Stimulated activated CD4-positive, alpha-beta T cell treated with anti-CD3 and anti-CD28 coated beads, Interleukin-2, amount 100 ng/mL, for 24 hours (primary cell): ENCODE results near the gene F10.
"Not testable (repeated sequence)": the region's sequence is repeated elsewhere in the genome, so short reads cannot be mapped to it uniquely, and the experiment has no call there.

Experiments used
- DNase-seq, 2 donors: peaks; one replicate each; pipeline ENCODE4 v3.0.0-alpha.2; 2020

F10 gene

DNA sequence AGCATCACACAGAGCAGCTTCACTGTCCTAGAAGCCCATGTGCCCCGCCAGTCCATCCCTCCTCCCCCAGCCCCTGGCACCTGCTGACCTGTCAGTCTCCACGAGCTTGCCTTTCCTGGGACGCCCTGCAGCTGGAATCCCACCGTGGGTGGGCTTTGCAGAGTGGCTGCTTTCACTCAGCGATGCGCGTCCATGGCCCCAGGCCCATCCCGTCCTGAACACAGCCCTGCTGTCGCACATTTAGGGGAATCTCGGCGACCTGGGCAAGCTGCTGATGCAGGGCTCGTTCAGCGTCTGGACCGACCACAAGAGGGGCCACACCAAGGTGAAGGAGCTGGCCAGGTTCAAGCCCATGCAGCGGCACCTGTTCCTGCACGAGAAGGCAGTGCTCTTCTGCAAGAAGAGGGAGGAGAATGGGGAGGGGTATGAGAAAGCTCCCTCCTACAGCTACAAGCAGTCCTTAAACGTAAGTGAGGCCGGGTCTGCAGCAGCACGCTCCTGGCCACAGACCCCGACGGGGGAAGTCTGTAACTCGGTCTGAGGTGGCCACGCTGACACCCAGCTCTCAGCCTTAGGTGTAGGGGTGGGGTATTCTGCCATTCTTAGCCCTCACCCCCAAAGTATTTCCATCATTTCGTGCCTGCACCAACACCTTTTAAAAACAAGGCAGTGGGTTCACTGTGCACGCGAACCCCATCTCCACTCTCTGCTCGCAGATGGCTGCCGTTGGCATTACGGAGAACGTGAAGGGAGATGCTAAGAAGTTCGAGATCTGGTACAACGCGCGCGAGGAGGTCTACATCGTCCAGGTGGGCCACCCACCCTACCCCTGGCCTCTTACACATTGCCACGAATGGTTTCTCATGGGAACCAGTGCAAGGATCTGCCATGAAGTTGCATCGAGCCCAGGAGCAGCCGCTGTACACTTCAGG, 35.3 kb upstream of the F10 start:
- DNase-seq, result no peak

DNA sequence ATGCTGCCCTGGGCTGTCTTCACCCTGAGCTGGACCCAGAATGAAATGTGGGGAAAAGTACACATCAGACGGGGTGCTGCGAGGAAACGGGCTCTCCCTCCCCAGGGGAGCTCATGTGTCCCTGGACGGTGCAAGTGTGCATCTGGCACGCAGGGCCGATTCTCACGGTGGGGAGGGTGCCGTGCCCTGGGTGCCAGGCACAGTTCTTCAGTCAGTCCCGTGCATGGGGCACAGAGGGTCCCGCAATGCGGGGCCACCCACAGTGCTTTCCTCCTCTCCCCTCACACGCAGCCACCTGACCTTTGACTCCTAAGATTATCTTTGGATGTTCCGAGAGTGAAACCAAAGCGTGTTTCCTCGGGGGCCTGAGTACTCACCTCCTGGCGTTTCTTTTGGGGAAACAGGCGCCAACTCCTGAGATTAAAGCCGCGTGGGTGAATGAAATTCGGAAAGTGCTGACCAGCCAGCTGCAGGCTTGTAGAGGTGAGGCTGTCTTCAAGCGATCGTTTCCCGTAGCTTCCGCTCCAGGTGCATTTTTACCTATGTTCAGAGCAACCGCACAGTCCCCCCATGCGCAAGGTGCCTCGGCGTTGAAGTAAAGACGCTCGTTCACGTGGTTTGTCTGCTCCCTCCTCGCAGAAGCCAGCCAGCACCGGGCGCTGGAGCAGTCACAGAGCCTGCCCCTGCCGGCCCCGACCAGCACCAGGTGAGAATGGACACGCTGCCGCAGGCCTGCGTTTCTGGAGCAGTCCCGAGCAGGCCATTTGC, 34.5 kb upstream of the F10 start:
- DNase-seq, result no peak

GRCh38 chr13:113088691-113089020, 33.9 kb upstream of the F10 start:
- no peak for DNase-seq

GRCh38 chr13:113089693-113090414, 32.7 kb upstream of the F10 start:
- no peak for DNase-seq

DNA sequence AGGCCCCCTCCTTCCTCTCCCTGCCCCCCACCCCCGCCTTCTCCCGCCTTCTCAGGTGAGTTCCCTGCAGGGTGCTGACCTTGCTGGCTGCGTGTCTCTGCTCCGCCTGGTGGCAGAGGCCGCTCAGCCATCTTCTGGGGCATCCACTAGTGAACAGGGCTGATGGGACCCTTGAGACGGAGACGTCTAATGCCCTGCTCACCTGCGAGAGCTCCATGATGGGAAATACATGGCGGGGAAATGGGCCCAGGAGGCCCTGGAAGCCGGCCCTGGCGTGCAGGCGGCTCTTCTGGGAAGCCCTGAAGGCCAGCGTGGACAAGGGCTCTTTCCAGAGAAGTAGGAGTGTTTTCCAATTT, 32.2 kb upstream of the F10 start:
- DNase-seq, result no peak

DNA sequence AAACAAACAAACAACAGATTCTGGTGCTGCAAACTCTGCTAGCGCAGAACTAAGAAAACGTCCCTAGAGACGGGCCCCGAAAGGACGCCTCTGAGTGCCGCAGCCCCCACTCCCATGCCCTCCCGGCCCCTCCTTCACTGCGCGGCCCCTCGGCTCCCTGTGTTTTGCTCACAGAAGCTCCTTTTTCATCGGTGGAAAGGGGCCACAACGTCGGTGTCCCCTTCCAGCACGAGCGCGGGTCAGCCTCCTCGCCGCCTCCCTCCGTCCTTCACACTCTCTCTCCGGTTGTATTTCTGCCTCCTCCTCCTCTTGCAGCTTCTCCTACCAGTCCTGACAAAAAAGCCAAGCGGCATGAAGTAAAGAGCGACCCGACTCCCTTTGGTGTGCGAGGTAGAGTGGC, 31.8 kb upstream of the F10 start:
- no peak for DNase-seq

DNA sequence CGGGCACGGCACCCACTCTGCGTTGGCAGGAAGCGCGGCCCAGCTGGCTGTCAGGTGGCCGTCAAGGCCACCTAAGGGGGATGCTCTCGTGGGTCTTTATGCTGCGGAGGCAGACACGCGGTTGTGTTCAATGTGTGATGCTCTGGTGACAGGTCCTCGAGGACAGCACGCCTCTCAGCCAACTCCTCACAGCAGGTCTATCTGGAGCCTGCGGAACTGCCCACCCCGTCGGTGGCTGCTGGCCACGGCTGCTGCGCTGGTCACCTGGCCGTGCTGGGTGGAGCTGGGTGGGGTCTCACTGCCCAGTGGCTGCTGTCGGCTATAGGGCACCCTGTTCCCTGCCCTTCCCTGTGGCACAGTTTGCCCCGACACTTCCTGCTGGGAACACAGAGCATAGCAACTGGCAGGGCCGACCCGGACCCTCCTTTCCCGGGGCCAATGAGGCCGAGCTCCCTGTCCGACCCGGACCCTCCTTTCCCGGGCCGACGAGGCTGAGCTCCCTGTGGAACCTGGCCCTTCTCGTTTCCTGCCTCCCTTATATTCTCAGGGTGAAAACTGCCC, 31.3 kb upstream of the F10 start:
- no peak for DNase-seq

GRCh38 chr13:113091891-113092775, 30.5 kb upstream of the F10 start:
- no peak for DNase-seq

GRCh38 chr13:113092776-113093579, 29.6 kb upstream of the F10 start:
- DNase-seq, result no peak

- DNase-seq, result no peak
Observed at GRCh38 chr13:113093580-113094409, 28.8 kb upstream of the F10 start.

GRCh38 chr13:113094410-113094800, 28.2 kb upstream of the F10 start:
- no peak for DNase-seq

DNA sequence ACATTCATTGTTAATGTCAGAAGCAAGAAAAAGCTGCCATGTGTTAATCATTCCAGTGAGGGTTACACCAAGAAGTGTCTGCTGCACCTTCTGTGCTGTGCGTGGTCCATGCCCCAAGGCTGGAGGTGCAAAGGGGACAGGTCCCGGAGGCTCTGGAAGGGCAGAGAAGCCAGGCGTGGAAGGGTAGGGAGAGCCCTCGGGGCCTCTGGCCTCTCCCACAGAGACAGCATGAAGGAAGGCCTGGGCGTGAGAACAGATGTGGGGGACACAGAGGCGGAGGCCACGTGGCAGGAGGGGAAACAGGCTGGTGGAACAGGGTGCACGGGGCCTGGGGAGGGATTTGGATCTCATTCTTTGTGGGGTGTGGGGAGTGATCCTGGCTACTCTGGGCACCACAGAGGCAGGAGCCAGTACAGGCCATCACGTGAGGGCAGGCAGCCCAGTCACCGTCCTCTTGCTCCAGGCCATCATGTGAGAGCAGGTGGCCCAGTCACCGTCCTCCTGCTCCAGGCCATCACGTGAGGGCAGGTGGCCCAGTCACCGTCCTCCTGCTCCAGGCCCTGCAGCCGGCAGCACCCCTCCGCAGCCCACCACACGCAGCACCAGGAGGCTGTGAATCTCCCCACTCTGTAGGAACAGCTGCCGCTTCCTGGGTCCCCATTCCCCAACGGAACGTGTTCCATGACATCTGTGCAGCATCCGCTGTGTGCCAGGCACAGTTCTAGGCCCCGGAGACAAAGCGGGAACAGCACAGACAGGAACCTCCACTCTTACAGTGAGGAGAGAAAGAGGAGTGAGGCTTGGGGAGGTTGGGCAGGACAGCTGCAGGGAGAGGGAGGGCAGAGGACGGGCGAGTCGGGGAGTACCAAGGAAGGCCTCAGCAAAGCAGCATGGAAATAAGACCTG, 27.2 kb upstream of the F10 start:
- no peak for DNase-seq

DNA sequence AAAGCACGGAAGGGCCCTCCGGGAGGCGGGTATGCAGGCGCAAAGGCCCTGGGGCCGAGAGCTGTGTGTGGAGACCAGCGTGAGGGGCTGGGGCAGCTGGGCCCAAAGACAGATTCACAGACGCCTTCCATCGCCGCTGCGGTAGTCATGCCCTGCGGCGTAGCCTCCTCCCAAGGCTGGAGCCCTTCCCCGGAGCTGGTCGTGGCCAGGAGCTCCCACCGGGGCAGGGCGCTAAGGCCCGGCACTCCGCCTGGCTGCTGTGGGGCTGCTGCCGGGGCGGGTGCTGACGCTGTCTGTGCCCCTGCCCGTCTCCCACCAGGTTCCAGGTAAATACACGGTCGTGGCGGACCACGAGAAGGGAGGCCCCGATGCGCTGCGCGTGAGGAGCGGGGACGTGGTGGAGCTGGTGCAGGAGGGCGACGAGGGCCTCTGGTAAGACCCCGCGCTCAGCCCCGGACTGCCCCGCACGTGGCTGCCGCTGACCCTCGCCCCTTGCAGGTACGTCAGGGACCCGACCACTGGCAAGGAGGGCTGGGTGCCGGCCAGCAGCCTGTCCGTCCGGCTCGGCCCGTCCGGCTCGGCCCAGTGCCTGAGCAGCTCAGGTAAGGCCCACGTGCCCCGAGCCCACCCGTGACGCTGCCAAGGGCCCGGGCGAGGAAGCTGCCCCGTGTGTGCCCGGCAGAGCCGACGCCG, 26.4 kb upstream of the F10 start:
- DNase-seq, result no peak

DNA sequence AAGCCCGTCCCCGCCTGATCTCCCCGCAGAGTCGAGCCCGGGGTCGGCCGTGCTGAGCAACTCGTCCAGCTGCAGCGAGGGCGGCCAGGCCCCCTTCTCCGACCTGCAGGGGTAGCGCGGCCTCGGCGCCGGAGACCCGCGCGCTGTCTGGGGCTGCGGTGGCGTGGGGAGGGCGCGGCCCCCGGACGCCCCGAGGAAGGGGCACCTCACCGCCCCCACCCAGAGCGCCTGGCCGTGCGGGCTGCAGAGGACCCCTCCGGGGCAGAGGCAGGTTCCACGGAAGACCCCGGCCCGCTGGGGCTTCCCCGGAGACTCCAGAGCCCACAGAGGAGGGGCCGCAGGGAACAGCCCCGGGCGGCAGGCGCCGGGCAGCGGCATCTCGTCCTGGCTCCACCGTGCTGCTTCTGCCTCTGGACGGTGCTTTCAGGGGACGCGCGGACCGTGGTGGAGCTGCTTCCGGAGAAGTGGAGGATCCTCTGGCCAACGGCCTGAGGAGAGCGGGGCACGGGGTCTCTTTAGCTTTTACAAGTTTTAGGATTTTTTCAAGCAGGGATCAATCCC, 25.8 kb upstream of the F10 start:
- no peak for DNase-seq

DNA sequence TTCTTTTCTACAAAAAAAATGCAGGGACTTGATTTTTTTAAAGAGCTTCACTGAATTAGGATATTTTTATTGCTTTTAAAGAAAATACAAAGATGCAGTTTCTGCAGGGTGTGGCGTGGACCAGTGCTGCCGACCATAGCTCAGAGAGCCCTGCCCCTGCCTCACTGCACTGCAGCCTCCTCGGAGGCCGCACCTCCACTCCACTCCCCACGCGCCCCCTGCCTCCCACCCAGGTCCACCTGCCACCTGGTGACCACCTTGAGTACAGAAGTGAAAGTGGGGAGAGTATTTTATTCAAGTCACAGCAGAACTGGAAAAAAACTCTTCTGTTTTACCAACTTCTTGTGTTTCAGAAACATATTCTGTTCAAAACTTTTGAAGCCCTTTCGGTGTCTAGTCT, 24.9 kb upstream of the F10 start:
- DNase-seq, result no peak

GRCh38 chr13:113098162-113098732, 24.4 kb upstream of the F10 start:
- DNase-seq, result no peak

- DNase-seq, result no peak
Observed at GRCh38 chr13:113099142-113099541, 23.5 kb upstream of the F10 start.

- not testable (repeated sequence) for DNase-seq
Observed at GRCh38 chr13:113102302-113102701, 20.3 kb upstream of the F10 start.
